ENCODE results near the gene IQCK. TPM values are rescaled to one million over a fixed set of nuclear protein-coding genes. Genes with fewer than 3 reads are reported as not detected.

IQCK gene
- total RNA-seq, 1 donor from 2014 or later: 6.5 TPM

DNA sequence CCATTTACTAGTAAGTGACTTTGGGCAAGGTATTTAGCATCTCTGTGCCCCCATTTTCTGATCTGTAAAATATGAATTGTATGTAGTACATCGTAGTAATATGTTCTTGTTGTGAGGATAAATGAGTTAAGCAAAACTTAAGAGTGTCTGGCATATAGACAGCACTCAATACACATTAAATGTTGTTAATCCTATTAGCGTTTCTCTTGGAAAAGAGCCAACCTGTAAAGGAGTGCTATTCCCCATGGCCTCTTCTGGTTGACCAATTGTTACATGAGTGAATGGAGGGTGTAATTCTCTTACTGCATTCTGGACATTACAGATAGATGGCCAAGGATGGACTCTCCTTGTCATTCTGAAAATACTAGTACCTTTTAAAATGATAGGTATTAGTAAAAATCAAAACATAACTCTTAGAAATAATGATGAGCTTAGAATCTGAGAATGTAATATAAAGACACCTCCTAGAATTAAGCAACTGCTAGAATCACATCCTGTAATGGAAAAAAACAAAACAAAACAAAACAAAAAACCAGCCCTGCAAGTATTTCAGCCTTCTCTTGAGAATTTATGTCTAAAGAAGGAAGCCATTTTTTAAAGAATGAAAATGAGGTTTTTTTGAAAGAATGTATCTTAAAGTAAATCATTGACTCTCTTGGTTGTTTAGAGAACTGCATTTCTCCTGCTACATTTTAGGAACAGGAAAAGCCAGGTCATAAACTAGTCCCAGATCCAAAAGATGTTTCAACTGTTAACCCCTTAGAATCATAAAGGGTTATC, 30.5 kb downstream of the IQCK start:
- intact Hi-C loops (cut with DNase I): no loop called here
- ATAC-seq (ENCODE audit: poor library complexity): no peak
- no peak for DNase-seq

DNA sequence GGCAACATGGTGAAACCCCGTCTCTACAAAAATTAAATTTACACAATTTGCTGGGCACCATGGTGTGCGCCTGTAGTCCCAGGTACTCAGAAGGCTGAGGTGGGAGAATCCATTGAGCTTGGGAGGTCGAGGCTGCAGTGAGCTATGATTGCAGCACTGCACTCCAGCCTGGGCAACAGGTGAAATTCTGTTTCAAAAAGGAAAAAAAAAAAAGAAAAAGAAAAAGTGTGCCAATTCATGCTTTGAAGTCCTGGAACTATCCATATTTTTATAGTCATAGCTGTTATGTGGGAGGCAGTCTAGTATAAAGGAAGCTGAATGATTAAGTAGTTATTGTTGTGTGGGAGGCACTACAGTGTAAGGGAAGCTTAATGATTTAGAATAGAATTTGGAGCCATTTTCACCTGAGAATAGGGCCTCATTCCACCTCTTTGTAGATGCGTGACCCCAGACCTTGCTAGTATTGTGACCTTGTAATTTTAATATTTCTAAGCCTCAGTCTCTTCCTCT, 31.6 kb downstream of the IQCK start:
- intact Hi-C loops (cut with DNase I): no loop called here
- DNase-seq (no peak), ATAC-seq (ENCODE audit: poor library complexity) (no peak)

DNA sequence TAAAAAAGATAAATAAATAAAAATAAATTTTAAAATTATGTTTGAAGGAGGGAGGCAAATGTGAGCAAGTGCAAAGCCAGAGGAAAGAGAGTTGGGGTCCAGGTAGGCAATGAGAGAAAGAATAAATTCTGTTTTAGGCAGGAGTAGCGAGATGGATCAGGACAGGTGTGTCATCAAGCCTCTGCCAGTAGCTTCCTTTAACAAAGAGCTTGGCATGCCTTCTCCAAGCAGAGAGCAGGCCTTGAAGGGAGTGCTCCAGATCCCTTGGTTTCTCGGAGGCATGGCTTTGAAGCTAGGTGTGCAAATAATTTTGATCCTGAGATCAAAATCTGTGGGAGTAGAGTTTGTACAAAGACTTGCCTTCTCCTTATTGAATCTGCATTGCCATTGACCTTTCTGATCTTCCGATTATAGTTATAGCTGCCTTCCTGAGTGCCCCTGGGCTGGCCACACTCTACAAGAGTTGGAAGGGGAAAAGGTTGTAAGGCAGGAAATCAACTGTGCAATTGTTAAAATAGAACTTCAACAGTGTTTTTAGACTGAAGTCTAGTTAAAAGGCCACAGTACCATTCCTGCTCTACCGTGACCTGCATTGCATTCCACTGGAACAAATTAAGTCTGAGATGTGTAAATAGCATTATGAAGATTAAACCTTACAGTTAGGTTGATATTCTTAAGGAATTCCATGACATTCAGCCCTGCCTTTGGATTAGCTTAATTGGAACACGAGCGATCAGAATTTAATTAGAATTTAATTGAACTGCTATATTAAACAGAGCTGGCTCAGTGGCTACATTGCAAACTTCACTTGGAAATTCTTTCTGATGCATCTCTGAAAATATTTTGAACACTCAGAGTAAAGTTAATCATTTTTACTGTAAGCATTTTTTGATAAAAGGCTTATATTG, 33.7 kb downstream of the IQCK start:
- DNase-seq (no peak), ATAC-seq (ENCODE audit: poor library complexity) (no peak)
- intact Hi-C loops (cut with DNase I): no loop called here

DNA sequence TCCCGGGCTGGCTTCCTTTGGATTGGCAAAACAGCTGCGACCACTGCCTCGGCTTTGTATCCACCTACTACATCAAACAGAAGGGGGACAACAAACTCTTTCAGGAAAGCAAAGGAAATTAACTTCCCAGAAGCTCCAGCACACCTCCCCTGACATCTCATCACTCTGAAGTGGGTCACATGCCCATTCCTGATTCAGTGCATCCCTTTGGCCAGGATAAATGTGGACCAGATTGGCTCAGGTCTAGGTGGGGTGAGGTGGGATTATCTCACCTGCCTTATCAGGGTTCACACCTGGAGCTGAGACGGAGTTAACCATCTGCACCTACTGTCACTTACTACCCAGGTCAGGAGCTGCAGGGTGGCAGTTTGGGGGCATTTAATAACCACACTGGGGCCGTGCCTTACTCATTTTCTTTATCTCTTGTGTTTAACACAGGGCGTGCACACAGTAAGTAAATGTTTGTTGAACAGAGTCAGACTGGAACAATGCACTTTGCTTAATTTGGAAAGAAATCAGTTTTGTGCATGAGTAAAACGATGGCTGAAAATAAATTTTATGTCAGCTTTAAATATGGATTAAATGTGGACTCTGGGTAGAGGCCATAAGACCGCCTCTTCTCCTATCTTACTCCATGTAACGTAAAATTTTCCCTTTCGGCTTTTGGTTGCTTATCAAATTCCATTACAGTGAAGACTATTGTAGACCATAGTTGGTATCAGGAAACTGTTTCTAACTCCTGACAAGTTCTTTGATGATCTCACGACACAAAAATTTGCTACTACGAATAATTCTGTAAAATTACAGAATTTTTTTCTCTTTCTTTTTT, 36.0 kb downstream of the IQCK start:
- DNase-seq (no peak), ATAC-seq (ENCODE audit: poor library complexity) (no peak)
- intact Hi-C loops (cut with DNase I): no loop called here

DNA sequence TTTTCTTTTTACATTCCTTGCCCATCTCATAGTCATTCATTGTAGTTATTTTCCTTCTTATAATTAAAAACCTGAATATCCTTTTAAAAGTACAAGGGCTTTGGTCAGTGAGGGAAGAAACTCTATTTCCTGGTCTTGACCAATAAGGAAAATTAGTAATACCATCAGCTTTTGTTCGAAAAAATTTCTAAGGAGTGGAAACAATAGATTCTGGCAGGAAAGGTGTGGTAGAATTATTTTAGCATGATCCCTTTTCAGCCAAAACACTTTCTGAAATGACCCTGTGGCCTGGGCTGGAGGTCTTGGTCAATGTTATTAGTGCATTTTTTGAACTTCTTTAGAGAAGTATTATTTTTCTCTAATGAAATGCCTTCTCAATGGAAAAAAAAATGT, 36.6 kb downstream of the IQCK start:
- no peak for ATAC-seq (ENCODE audit: poor library complexity)
- no peak for DNase-seq
- intact Hi-C loops (cut with DNase I): no loop called here

DNA sequence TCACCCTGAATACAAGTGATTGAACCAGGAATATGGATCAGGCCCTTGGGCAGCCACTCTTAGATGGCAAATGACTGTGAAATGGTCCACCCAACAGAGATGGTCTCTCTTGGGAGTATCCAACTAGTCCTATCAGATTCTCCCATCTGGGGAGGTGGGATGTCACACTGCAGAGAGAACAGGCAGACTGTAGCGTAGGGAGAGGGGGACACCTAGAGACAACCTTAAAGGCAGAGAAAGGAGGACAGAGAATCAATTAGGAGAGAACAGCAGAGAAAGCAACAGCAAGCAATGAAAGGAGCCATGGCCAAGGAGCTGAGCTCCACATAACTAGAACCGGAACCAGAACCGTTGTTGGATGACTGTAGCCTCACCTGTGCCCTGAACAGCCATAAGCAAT, 37.2 kb downstream of the IQCK start:
- intact Hi-C loops (cut with DNase I): no loop called here
- DNase-seq: no peak
- no peak for ATAC-seq (ENCODE audit: poor library complexity)

DNA sequence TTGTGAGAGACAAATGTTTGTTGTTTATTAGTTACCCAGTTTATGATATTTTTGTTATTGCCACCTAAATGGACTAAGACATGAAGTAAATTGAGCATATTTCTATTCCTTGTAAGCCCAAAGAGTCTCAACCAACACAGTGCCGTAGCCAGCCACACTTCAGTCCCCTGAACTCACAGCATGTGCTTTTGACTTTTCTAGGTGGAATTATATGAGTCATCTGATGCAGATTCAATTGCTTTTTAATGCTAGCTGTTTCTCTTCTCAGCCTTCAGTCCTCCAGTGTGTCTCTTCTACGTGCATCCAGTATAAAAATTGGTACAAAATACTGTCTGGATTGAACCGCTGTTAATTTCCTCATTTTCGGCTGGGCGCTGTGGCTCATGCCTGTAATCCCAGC, 39.0 kb downstream of the IQCK start:
- intact Hi-C loops (cut with DNase I): no loop called here
- ATAC-seq (ENCODE audit: poor library complexity) (no peak), DNase-seq (no peak)

DNA sequence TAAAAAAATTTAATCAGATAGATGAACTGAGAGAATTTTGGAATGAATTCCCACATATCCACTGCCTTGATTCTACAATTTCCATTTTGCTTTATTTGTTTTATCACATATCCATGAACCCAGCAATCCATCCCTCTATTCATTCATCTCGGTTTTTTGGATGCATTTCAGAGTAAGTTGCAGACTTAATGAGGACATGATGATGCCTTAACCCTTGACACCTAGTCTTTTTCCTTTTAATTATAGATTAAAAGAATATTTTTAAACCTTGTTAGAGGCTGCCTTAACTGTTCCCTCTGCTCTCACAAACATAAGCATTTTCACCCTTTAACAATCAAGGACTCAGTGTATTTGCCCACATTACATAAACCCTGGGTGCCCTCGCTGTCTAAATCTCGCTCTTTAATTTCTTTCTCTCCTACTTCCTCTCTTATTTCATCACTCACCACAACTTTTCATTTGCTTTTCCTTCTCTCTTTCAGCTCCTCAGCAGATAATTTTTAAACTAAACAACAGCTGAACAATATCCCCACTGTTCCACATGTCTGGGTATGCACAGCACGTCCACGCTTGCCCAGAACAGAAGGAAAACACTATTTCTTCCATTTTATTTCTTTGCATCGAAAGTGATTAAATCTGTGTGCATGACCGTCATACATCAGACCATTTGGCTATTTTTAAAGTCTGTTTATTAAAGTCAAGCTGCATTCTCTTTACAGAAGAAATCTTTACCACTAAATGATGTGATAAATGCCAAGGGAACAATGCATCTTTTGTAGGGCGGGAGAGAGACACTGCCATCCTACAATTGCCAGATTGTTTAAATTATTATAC, 39.9 kb downstream of the IQCK start:
- ATAC-seq (ENCODE audit: poor library complexity) (no peak), DNase-seq (no peak)
- intact Hi-C loops (cut with DNase I): no loop called here

DNA sequence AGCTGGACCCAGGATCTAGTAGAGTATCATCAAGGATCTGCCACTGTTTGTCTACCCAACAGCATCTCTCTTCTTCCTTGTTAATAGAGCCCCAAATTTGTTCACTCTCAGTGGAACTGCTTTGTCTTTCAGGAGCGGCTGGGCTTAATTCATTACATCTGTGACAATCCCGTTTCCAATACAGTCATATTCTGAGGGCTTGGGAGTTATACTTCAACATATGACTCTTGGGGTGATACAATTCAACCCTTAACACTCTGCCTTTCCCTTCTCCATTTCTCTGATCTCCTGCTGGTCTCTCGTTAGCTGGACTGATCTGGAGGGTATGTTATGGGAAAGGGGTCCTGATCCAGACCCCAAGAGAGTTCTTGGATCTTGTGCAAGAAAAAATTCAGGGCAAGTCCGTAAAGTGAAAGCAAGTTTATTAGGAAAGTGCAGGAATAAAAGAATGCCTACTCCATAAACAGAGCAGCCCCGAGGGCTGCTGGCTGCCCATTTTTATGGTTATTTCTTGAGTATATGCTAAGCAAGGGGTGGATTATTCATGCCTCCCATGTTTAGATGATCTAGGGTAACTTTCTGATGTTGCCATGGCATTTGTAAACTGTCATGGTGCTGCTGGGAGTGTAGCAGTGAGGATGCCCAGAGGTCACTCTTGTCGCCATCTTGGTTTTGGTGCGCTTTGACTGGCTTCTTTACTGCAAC, 42.4 kb downstream of the IQCK start:
- DNase-seq (no peak), ATAC-seq (ENCODE audit: poor library complexity) (no peak)
- intact Hi-C loops (cut with DNase I): loop anchor here (10.0 kb wide), 1 partner anchor 114 kb away; no protein-coding TSS in a partner anchor

DNA sequence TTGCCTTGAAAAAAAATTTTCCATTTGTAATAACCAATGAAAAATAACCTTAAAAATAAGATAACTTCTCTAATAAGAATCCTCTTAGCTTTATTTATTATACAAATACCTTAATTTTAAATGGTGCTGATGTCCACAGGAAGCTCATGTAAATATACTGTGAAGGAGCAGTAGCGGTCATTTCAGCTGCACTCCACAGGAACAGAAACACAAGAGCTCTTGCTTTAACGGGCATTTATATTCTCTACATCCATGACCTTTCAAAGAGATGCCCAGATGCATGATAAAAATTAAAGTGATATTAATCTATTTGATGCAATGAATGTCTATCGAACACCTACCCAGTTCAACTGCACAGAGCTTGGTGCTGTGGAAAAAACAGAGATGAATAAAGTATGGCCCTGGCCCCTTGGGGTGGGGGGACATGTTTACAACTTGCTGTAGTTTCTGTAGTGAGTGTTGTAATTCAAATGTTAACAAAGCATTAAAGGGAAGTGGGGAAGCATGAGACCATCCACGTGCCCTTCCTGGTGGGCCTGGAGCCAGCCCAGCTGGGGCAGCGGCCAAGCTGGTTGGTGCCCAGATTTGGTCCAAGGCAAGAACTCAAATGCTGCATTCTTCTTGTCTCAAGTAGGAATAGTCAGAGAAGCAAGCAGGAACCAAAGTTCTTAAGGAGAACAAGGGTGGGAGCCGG, 47.9 kb downstream of the IQCK start:
- DNase-seq (peak; percentile 80), ATAC-seq (ENCODE audit: poor library complexity) (peak; percentile 85)
- intact Hi-C loops (cut with DNase I): loop anchor here (10.0 kb wide), 1 partner anchor 109 kb away; no protein-coding TSS in a partner anchor

DNA sequence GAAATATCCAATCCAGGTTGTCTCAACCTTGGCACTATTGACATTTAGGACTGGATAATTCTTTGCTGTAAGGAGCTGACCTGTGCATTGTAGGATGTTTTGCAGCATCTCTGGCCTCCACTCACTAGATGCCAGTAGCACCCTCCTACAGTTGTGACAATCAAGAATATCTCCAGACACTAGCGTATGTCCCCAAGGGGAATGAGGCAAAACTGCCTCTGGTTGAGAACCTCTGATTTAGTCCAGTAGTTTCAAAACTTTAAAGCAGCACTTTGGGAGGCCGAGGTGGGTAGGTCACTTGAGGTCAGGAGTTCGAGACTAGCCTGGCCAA, 48.4 kb downstream of the IQCK start:
- ATAC-seq (ENCODE audit: poor library complexity): peak; percentile 30

DNA sequence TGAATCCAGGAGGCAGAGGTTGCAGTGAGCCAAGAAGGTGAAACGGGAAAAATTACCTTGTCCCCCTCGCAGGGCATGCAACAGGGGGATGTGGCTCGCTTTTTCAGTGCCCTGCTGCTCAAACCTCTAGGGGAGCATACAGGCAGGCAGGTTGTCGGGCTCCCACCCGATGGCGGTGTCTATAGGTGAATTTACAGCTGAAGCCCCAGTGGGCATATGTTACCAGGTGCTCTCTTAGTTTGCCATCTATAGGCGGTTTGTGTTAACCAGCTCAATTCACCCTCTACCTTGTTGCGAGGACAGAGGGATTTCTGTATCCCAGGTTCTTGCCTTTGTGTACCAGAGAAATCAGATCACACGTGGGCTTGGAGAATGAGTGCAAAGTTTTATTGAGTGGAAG, 48.9 kb downstream of the IQCK start:
- no peak for DNase-seq
- ATAC-seq (ENCODE audit: poor library complexity): no peak
- intact Hi-C loops (cut with DNase I): loop anchor here (10.0 kb wide), 1 partner anchor 108 kb away; no protein-coding TSS in a partner anchor

More for the DNA sequence above, 48.4 kb downstream of the IQCK start:
- intact Hi-C loops (cut with DNase I): loop anchor here (10.0 kb wide), 1 partner anchor 108 kb away; no protein-coding TSS in a partner anchor
- DNase-seq: no peak

DNA sequence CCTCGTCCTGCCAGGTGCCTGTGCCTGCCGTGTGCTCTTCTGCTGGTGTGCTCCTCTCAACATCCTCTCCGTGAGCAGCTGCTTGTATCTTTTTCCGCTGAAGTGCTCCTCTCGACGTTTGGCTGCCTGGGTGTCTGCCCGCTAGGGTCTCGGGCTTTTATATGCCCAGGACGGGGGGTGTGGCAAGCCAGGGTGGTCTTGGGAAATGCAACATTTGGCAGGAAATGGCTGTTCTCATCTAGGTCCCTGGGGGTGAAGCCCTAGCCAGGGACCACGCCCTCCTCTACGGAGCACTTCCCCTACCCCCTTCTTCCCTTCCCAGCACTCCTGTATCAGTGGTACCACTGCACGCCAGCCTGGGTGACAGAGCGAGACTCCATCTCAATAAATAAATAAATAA, 49.4 kb downstream of the IQCK start:
- ATAC-seq (ENCODE audit: poor library complexity) (no peak), DNase-seq (no peak)
- intact Hi-C loops (cut with DNase I): loop anchor here (10.0 kb wide), 1 partner anchor 107 kb away; no protein-coding TSS in a partner anchor

DNA sequence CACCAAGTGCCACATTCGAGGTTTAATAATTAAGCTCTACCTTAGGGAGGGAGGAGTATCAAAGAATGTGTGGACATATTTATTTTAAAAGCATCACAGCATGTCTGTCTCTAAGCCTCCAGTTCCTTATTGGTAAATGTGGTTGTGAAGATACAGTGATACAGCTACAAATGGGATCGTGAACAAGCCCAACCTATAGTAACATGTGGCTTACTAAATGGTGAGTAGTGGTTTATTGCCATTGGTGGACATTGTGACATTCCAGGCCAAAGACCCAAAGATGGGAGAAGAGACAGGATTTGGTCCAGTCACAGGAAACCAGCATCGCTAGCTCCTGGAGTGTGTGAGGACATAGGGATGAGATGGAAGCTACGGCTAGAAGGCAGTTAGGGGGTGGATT, 51.2 kb downstream of the IQCK start:
- ATAC-seq (ENCODE audit: poor library complexity) (no peak), DNase-seq (no peak)
- intact Hi-C loops (cut with DNase I): loop anchor here (10.0 kb wide), 1 partner anchor 106 kb away; no protein-coding TSS in a partner anchor

DNA sequence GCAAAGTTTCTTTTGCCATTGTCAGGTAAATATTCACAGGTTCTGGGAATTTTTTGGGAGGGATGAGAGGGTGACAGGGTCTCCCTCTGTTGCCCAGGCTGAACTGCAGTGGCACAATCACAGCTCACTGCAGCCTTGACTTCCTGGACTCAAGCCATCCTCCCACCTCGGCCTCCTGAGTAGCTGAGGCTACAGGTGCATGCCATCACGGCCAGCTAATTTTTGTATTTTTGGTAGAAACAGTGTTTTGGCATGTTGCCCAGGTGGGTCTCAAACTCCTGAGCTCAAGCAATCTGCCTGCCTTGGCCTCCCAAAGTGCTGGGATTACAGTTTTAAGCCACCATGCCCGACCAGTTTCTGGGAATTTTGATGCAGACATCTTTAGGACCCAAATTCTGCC, 53.0 kb downstream of the IQCK start:
- ATAC-seq (ENCODE audit: poor library complexity) (no peak), DNase-seq (no peak)
- intact Hi-C loops (cut with DNase I): no loop called here

DNA sequence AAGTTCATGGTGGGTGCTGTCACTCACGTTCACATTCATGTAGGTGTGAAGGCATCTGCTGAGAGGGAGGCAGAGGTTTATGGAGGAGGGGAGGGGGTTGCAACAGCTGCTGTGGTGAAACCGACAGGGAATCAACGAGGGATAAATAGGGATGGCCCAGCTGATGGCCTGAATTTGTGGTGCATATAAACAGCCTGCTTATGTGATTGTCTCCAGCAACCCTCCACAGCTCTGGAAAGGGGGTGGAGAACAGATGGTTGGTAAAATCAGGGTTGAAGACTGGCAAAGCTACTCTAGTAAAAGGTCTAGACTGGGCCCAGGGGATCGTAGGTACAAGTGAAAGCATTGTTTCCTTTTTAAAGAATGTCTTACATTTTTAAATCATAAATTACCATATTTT, 53.7 kb downstream of the IQCK start:
- ATAC-seq (ENCODE audit: poor library complexity) (no peak), DNase-seq (no peak)
- intact Hi-C loops (cut with DNase I): no loop called here

DNA sequence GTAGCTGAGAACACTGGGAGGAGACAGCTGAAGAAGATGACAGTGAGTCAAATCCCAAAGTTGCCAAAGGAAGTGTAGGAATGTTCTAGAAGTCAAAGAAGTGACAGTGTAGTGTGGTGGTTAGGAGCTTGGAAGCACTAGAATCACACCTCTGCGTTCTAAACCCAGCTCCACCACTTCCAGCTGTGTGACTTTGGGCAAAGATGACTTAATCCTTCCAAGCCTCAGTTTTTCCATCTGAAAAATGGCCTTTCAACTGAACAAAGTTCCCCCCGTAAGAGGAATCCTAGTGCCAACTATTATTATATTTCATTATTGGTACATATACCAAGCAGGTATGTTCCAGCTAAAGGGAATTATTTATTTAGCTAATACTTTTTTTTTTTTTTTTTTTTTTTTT, 56.0 kb downstream of the IQCK start:
- ATAC-seq (ENCODE audit: poor library complexity): no peak
- intact Hi-C loops (cut with DNase I): no loop called here

More for the DNA sequence above, 56.0 kb downstream of the IQCK start:
- no peak for DNase-seq
